Kasumi-1 (cell line): ENCODE results near the gene TMEM60.
"Not testable (repeated sequence)": the region's sequence is repeated elsewhere in the genome, so short reads cannot be mapped to it uniquely, and the experiment has no call there.

Source experiments
- DNase-seq, 2 experiments: peaks; one replicate each; lab custom pipeline; 2025; lab: John Stamatoyannopoulos, UW

Gene TMEM60, protein sequence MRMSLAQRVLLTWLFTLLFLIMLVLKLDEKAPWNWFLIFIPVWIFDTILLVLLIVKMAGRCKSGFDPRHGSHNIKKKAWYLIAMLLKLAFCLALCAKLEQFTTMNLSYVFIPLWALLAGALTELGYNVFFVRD

DNA sequence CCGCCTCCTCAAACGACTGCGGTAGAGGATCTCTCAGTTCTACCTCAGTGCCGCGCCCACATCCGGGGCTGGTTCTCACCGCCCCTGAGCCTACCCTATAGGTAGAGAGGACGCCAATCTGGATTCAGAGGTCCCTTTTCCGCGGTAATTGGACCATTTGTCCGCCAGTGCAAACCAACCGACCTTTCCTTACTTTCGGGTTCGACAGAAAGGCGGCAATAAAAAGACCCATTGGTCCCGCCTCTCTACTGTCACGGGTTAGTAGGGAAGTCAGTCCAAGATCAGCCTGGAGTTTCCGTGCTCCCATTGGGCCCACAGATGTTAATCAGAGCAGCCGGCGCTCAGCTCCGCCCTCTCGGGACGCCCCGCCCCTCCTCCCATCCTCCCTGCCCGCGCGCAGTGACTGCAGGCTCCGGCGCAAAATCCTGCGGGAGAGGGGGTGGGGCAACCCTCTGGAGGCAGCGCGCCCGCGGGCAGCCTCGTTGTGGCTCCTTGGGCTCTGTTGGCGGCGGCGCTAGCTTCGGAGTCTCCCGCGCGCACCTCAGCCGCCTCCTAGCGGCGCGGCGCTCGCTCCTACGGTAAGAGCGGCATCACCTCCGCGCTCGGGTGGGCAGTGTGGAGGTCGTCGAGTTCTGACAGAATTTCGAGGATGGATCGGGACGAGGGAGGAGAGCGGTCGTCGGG, at the start of gene TMEM60, which contains the start of gene PHTF2:
Gene TMEM60, minus strand, starts transcription at position 41 of the 684 bp plus-strand sequence. CDS start 4,061 bp downstream, outside the sequence.
Gene PHTF2, plus strand, starts transcription at position 380 of the 684 bp plus-strand sequence.
- peak; percentile 100 for DNase-seq

DNA sequence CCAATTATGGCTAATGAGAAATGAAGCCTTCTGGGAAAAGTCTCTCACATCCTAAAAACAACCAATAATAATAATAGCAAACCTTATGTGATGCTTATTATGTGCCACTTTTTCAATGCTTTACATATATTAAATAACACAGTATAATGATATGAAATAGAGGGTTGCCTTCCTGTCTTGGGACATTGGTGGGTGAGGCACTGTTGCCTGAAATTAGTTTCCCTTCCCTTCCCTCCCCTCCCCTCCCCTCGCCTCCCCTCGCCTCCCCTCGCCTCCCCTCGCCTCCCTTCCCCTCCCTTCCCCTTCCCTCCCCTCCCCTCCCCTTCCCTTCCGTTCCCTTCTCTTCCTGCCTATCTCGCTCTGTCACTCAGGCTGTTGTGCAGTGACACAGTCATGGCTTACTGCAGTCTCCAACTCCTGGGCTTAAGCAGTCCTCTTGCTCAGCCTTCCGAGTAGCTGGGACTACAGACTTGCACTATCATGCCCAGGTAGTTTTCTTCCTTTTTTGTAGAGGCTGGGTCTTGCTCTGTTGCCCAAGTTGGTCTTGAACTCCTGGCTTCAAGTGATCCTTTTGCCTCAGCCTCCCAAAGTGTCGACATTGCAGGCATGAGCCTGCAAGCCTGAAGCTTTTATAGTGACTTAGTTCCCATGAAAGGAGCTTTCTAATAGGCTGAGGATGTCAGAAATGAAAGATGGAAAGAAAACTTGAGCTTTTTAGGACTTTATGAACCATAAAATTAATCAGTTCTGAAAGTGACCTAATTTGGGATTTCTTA, 48.3 kb upstream of the TMEM60 start:
- no peak for DNase-seq

DNA sequence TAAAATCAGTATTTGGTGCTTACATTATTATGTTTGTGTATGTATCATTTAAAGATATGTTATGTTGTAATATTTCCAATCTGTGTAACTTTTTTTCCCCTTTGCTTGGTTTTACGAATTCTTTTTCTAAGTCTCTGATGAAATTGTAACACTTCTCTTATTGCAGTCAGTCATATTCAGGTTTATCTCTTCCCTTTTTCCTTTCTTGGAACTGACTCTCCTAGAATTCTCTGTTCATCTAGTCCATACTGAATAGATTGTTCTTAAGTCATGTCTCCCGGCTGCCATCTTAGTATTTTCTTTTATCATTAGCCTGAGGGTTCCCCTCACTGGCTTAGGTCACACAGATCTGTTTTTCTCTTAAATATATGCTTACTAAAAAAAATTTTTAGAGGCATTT, 45.0 kb upstream of the TMEM60 start:
- DNase-seq = no peak

DNA sequence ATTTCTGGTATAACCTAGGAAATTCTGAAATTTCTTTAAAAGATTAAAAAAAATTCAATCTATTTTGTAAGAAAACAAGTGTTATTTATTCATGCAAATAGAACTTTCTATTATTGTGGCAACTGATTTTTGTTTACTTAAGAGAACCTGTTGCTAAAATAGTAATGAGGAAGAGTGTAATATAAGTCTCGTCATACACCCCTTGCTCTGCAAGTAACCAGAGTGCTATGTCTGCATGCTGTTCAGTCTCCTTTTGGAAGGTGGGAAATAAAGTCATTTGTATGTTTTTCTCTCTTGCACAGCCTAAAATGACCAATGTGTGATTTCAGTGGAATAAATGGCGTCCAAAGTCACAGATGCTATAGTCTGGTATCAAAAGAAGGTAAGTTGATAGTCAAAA, 41.7 kb upstream of the TMEM60 start:
- DNase-seq = no peak

DNA sequence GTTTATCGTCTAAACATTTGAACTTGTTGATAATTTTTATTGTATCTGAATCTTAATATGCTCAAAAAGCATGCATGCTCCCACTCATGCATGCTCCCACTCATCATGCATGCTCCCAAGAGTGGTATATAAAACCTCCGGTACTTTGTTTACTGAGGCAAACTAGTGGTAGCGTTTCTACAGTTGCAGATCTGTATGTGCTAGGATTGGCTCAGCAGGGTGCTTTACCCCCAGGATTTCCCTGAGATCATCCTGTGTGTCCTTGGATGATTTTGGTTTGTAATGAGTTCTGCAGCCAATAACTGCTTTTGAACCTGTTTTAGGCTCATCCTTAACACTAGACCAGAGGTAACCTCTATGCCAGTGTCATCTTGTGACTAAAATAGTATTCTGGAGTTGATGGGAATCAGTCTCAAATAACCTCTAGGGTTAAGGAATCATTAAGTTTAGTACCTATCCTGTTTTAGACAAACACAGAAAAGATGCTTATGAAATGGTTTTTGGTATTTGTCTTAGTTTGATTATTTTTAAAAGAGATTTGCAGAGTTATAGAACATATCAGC, 40.8 kb upstream of the TMEM60 start:
- DNase-seq = no peak

DNA sequence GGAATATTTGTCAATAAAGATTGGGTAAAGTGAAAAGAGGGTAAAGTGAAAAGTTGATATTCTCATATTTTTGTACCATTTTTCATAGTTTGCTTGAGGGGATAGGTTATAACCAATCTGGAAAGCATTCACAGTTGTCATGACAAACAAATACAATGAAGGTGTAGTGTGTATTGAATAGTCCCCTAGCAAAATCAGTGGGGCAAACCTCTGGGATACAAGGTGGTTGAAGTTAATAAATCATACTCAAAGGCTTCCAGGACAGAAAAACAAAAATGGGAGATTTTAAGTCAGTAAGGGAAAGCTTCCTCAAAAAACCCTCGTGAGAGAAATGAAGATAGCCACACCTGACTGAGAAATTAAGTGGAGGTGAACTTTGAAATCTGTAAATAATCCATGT, 39.7 kb upstream of the TMEM60 start:
- no peak for DNase-seq

DNA sequence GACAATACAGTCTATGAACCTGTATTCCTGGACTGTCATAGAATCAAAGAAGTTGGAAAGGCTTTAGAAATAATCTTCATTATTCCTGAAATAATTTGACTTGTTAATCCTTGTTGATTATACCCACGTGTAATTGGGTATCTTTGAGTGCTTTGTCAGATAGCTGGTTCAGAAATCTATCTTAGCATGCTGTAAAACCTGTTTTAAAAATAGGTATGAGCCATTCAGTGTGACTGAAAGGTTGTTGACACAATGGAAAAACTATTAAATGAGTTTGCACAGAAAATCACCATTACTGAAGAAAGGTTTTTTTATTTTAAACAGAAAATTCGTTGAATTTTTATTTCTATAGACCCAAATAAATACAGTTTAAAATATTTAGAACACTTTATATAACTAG, 39.0 kb upstream of the TMEM60 start:
- DNase-seq = no peak

DNA sequence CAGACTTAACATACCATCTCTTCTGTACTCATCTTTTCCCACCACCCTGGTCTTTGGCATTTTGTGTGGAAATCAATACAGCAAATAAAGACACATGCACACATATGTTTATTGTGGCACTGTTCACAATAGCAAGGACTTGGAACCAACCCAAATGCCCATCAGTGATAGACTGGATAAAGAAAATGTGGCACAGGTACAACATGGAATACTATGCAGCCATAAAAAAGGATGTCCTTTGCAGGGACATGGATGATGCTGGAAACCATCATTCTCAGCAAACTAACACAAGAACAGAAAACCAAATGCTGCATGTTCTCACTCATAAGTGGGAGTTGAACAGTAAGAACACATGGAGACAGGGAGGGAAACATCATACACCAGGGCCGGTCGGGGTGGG, 38.2 kb upstream of the TMEM60 start:
- not testable (repeated sequence) for DNase-seq

DNA sequence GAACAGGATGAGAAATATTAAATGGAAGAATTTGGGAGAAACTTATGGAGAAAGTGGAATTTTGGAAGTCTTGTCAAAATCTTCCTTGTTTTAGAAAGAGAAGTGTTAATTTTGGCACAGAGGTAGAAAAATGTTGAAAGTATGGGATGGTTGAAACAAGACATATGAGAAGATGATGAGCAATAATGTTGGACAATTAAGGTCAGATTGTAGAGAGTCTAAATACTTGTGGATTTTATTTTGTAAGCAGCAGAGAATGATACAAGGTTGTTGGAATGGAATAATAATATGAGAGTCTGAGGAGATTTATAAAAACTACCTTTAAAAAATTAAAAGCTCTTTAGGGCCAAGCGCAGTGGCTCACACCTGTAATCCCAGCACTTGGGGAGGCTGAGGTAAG, 34.9 kb upstream of the TMEM60 start:
- DNase-seq = no peak

DNA sequence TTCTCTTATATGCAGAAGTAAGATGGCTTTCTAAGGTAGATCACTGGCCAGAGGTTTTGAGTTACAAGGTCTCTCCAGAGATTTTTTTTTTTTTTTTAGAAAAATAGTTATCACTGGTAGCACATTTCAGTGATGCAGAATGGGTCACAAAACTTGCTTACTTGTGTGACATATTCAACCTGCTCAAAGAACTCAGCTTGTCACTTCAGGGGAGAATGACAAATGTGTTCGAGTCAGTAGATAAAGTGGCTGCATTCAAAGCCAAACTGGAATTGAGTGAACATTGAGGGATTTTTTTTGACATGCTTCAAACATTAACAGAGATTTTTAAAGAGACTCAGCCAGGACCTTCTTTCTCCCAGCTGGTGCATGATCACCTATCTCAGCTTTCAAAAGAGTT, 33.7 kb upstream of the TMEM60 start:
- no peak for DNase-seq

DNA sequence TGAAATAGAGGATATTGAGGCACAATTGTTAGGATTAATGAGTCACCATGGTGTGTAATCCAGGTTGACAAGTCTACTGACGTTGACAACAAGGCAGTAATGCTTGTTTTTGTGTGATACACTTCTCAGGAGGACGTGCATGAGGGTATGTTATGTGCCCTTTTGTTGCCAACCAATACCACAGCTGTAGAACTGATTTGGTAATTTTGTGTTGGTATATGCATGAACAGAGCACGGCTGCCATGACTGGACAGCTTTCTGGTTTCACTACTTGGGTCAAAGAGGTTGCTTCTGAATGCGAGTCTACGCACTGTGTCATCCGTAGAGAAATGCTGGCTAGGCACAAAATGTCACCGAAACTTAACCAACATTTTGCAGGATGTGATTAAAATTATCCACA, 33.2 kb upstream of the TMEM60 start:
- no peak for DNase-seq

DNA sequence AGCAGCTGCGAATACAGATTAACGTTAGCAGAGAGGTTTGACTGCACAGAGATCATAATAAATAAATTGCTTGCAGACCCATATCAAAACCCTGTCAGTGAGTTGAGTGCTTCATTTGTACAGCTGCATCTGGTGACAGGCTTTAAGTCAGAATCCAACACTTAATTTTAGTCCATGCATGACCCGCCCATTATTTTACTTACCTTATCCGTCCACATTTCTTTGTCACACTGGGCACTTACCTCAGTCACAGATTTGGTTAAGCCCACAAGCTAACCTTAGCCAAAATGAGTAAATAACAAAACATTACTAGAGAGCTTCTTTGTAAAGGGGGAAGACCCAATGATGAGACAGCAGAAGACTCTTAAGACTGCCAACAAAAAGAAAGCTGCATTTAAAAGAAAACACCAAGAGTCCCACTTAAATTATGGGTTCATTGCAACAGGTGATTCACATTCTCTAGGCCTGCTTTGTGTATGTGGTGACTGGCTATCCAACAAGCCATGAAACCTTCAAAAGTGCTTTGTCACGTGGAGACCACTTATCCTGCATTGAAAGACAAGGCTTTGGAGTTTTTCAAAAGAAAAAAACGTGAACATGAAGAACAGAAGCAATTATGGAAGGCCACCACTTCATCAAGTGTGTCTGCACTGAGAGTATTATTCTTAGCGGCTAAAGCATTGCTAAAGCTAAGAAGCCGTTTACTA, 32.6 kb upstream of the TMEM60 start:
- DNase-seq = no peak

DNA sequence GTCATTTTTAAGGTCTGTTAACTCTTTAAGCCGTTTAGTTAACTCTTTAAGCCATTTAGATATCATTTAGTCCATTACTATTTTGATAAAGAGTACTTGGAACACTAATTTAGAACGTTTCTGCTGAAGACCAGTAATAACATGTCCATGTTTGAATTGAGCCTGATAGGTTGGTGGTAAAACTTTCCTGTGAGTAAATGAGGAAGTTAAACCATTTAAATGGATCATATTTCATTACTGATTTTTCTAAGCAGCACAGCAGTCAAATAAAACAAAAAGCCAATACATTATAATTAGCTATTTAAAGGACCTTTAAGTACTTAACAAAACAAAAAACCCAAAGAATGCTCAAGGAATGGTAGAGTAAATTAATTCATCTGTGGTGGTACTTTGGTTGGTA, 29.8 kb upstream of the TMEM60 start:
- peak; percentile 62 to 65 for DNase-seq

DNA sequence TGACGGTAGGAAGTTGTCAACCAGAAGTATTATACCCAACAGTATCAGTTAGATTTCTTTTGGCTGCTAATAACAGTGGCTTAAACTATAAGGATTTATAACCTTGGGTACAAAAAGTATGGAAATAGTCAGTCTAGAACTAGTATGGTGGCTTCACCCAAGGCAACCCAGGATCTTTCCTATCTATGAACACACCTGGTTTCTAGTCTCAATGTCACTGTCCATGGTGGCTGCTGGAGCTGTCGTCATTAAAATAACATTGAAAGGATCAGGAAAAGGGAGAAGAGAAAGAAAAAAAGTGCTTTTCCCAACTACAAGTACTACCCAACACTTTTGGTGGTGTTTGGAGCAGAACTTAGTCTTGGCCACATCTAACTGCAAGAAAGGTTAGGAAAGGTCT, 28.1 kb upstream of the TMEM60 start:
- DNase-seq = no peak

DNA sequence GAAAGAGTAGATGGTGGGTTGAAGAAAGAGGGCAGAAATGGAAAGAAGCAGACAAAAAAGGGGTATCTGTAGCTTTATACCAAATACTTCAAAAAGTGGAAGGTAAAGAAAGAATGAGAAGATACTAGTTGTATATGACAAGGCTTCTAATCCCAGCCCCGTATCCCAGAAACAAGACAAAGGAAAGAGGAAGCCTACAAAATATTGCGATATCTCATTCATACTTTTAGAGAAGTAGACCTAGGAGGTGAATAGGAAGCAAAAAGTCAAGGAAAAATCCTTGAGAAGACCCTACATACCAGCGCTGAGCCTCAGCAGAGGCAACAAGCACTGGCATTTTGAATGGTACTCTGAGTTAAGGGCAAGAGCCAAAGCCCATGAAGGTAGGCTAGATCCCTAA, 26.9 kb upstream of the TMEM60 start:
- DNase-seq = peak; percentile 24 to 25

DNA sequence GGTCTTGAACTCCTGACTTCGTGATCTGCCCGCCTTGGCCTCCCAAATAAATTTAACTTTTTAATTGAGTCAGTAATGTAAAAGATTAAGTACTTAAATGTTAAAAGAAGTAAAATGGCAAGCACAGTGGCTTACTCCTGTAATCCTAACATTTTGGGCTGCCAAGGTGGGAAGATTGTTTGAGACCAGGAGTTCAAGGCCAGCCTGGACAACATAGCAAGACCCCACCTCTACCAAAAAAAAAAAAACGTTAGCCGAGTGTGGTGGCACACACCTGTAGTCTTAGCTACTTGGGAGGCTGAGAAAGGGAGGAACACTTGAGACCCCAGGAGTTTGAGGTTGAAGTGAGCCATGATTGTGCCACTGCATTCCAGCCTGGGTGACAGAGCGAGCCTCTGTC, 26.4 kb upstream of the TMEM60 start:
- no peak for DNase-seq

DNA sequence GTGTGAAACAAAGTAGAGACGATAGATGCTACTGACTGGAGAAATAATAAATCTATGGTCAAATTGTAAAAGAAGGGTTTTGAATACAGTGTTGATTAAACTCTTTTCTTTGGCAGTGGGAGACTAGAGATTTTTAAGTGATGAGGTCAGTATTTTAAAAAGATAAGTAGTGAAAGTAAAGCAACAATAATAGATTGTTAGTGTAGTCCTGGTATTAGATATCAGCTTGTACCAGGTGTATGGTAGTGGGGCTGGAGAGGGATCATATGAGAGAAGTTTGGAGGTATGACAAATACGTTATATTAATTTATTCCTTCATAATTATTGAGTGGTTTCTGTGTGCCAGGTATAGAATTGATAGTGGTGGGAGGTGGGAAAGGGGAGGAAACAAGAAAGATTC, 25.6 kb upstream of the TMEM60 start:
- DNase-seq = no peak

DNA sequence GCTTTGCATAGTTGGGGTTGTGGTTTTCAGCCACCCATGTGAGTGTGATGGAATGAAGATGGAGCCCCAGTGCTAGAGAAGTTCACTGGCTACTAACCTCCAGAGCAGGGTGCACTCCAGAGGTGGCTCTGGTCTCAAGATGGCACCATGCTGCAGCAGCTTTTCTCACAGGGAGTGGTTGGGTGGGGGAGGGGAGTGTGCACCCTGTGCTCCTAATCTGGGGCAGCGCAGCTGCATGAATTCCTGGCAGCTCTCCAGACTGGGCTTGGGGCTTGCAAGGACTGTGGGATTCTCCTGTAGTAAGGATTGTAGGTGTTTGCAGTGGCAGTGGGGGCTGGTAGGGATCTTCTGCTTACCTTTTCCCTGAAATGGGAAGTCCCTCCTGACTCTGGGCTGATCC, 24.0 kb upstream of the TMEM60 start:
- DNase-seq = peak in 1 of 2 experiments; percentile 46

DNA sequence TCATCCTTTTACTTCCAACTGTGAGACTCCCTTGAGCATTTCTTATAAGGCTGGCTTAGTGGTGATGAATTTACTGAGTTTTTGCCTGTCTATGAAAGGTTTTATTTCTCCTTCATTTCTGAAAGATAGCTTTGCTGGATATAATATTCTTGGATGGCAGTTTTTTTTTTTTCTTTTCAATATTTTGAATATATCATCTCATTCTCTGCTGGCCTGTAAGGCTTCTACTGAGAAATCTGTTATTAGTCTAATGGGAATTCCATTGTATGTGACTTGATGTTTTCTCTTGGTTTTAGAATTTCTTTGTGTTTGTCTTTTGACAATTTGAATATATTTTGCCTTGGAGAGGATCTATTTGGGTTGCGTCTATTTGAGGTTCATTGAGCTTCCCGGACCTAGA, 22.7 kb upstream of the TMEM60 start:
- no peak for DNase-seq

DNA sequence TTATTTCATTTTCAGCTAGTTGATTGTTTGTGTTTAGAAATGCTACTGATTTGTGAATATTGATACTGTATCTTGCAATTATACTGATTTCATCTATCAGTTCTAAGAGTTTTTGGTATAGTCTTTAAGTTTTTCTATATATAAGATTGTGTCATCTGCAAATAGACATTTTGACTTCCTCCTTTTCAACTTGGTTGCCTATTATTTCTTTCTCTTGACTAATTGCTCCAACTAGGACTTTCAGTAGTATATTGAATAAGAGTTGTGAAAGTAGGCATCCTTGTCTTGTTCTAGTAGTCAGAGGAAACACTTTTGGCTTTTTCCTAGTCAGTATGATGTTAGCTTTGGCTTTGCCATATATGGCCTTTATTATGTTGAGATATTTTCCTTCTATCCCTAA, 20.8 kb upstream of the TMEM60 start:
- peak in 1 of 2 experiments; percentile 20 for DNase-seq

DNA sequence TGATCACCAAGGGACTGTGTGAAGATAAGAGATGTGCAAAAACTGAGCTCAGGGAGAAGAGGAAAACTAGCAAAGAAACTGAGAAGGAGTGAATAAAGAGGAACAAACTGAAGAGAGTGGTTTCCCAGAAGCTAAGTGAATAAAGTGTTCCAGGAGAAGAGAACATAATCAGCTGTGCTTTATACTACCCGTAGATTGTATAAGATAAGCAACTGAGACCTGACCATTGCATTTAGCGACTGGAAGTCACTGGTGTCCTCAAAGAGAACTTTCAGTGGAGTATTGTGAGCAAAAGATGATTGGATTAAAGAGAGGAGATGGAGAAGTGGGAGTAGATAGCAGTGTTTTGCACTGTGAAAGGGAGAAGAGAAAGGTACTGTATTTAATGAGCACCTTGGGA, 14.9 kb upstream of the TMEM60 start:
- DNase-seq = peak; percentile 21 to 28

DNA sequence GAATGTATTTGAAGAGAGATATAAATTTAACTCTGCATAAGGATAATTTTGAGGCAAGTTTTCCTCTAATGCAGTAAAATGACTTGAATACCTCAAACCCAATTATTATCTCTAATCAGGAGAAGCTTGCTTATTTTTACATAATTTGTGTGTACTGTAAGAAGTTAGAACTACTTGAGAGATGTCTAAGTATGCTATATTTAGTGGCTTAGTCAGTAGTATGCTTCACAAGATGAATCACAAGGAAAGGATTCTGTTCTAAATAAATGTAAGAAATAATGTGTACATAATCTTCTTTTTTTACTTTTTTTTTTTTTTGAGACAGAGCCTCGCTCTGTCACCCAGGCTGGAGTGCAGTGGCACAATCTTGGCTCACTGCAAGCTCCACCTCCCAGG, 14.1 kb upstream of the TMEM60 start:
- no peak for DNase-seq
